H1 (cell line): ENCODE measurements around the gene ITPR1. TPM values are rescaled to one million over a fixed set of nuclear protein-coding genes. Genes with fewer than 3 reads are reported as not detected.

ENCODE experiments used
- CTCF ChIA-PET: fragments of 300-600 bp; sonication (Branson Sonifier 250); formaldehyde crosslinking; loops from one replicate; lab custom pipeline; 2021; ENCODE audit not compliant: partially characterized antibody; lab: Charles Lee
- POLR2A ChIA-PET: fragments of 300-600 bp; sonication (Branson Sonifier 250); formaldehyde crosslinking; loops from one replicate; lab custom pipeline; 2021; ENCODE audit warnings: inconsistent platforms; ENCODE audit not compliant: partially characterized antibody; lab: Charles Lee
- DNase-seq, 2 experiments: peaks; one replicate each; pipeline versions ENCODE4 v3.0.0 to v3.0.0-alpha.2; 2010 to 2022; ENCODE audit warnings: low spot score in 2 of 2, low read depth in 1 of 2, mixed read lengths in 1 of 2
- FAIRE-seq: peaks from 2 replicates; lab custom pipeline; 2011; peaks lifted over from hg19 to GRCh38; lab: Jason Lieb, UNC
- H2AFZ ChIP-seq: 2 replicates; pipeline ENCODE4 v1.8.1; 2012; ENCODE audit warnings: low read length, inconsistent platforms
- H2AK5ac ChIP-seq: 2 replicates; pipeline ENCODE4 v1.6.1; 2013; ENCODE audit warnings: low read depth, low read length
- H2BK120ac ChIP-seq: replicated peaks from 2 replicates; pipeline ENCODE3; 2013; ENCODE audit warnings: low read depth, low read length, inconsistent platforms
- H2BK12ac ChIP-seq: 2 replicates; pipeline ENCODE4 v1.6.1; 2013; ENCODE audit warnings: low read depth, low read length
- H2BK15ac ChIP-seq: 2 replicates; pipeline ENCODE4 v1.6.1; 2013; ENCODE audit warnings: low read length
- H2BK20ac ChIP-seq: 2 replicates; pipeline ENCODE4 v1.6.1; 2013; ENCODE audit warnings: low read length
- H2BK5ac ChIP-seq: 2 replicates; pipeline ENCODE4 v1.6.1; 2013; ENCODE audit warnings: low read depth, low read length
- H3K14ac ChIP-seq: 2 replicates; pipeline ENCODE4 v1.6.1; 2013; ENCODE audit warnings: inconsistent platforms; ENCODE audit not compliant: insufficient read length
- H3K18ac ChIP-seq: 2 replicates; pipeline ENCODE4 v1.6.1; 2013; ENCODE audit warnings: low read length; ENCODE audit errors: extremely low read depth
- H3K23ac ChIP-seq: 2 replicates; pipeline ENCODE4 v1.6.1; 2013; ENCODE audit warnings: inconsistent platforms; ENCODE audit not compliant: insufficient read length
- H3K23me2 ChIP-seq: 2 replicates; pipeline ENCODE4 v1.6.1; 2013; ENCODE audit warnings: low read depth, low read length
- H3K27ac ChIP-seq: 2 replicates; pipeline ENCODE4 v1.6.1; 2011; ENCODE audit warnings: low read depth, low read length, inconsistent platforms
- H3K27me3 ChIP-seq, 4 experiments: replicated peaks in 1 of 4; 1 replicate in 1 of 4; 2 replicates in 3 of 4; pipeline versions ENCODE4 v1.6.1 to v1.8.1; 2011 to 2013; ENCODE audit warnings: low read length in 3 of 4, mild to moderate bottlenecking in 3 of 4, inconsistent platforms in 2 of 4, mixed read lengths in 2 of 4, moderate library complexity in 1 of 4; ENCODE audit not compliant: control insufficient read depth in 3 of 4, insufficient read depth in 3 of 4; ENCODE audit errors: extremely low read depth in 1 of 4
- H3K36me3 ChIP-seq, 4 experiments: 2 replicates each; pipeline versions ENCODE4 v1.6.1 to v1.8.1; 2011 to 2013; ENCODE audit warnings: mild to moderate bottlenecking in 4 of 4, low read length in 3 of 4, moderate library complexity in 2 of 4, control low read depth in 1 of 4, inconsistent platforms in 1 of 4; ENCODE audit not compliant: insufficient read depth in 4 of 4, control insufficient read depth in 2 of 4
- H3K4ac ChIP-seq: replicated peaks from 2 replicates; pipeline ENCODE3; 2013; ENCODE audit warnings: low read length, low read depth, mixed read lengths, inconsistent platforms; ENCODE audit not compliant: insufficient read length
- H3K4me1 ChIP-seq, 4 experiments: replicated peaks in 1 of 4; 1 replicate in 1 of 4; 2 replicates in 3 of 4; pipeline versions ENCODE4 v1.6.1 to v1.8.1; 2011 to 2013; ENCODE audit warnings: low read length in 3 of 4, inconsistent platforms in 2 of 4, mixed read lengths in 1 of 4; ENCODE audit not compliant: insufficient read depth in 4 of 4, control insufficient read depth in 3 of 4
- H3K4me2 ChIP-seq, 2 experiments: 2 replicates each; pipeline versions ENCODE4 v1.6.1 to v1.8.1; 2011 to 2013; ENCODE audit warnings: low read depth in 2 of 2, low read length in 2 of 2, control low read depth in 1 of 2, inconsistent platforms in 1 of 2, mild to moderate bottlenecking in 1 of 2; ENCODE audit not compliant: insufficient read depth in 1 of 2
- H3K4me3 ChIP-seq, 4 experiments: fragments of 200-600, 300-600 bp in 1 of 4; sonication (generic), shearing (Covaris generic), sonication (Bioruptor Twin) in 1 of 4; 2 replicates each; pipeline versions ENCODE4 v1.5.1 to v1.8.1; 2011 to 2016; ENCODE audit warnings: low read length in 4 of 4, low read depth in 3 of 4, control low read depth in 2 of 4, inconsistent platforms in 2 of 4, mild to moderate bottlenecking in 2 of 4, mixed read lengths in 1 of 4, moderate library complexity in 1 of 4; ENCODE audit not compliant: insufficient read depth in 2 of 4; ENCODE audit errors: extremely low read depth in 1 of 4
- H3K56ac ChIP-seq: replicated peaks from 2 replicates; pipeline ENCODE3; 2013; ENCODE audit warnings: low read depth, mild to moderate bottlenecking, mixed read lengths, low read length, inconsistent platforms; ENCODE audit not compliant: insufficient read length
- H3K79me1 ChIP-seq: 2 replicates; pipeline ENCODE4 v1.6.1; 2013; ENCODE audit warnings: low read depth, low read length, control low read depth
- H3K79me2 ChIP-seq, 2 experiments: 2 replicates each; pipeline versions ENCODE4 v1.6.1 to v1.8.1; 2012 to 2013; ENCODE audit warnings: low read length in 2 of 2, mild to moderate bottlenecking in 2 of 2, inconsistent platforms in 1 of 2; ENCODE audit not compliant: insufficient read depth in 2 of 2, control insufficient read depth in 1 of 2
- H3K9ac ChIP-seq, 4 experiments: replicated peaks in 1 of 4; 1 replicate in 1 of 4; 2 replicates in 3 of 4; pipeline versions ENCODE4 v1.6.1 to v1.8.1; 2011 to 2013; ENCODE audit warnings: low read depth in 3 of 4, low read length in 3 of 4, control low read depth in 2 of 4, mild to moderate bottlenecking in 2 of 4, moderate library complexity in 2 of 4, inconsistent platforms in 1 of 4; ENCODE audit errors: extremely low read depth in 1 of 4
- H3K9me3 ChIP-seq, 2 experiments: 2 replicates each; pipeline versions ENCODE4 v1.6.1 to v1.8.1; 2012 to 2013; ENCODE audit warnings: mild to moderate bottlenecking in 2 of 2, moderate library complexity in 2 of 2, control low read depth in 1 of 2, inconsistent platforms in 1 of 2, low read depth in 1 of 2, low read length in 1 of 2, mixed read lengths in 1 of 2; ENCODE audit not compliant: insufficient read depth in 2 of 2
- H4K20me1 ChIP-seq, 2 experiments: replicated peaks in 1 of 2; 2 replicates each; pipeline versions ENCODE3 to v1.8.1; 2011 to 2013; ENCODE audit warnings: inconsistent platforms in 2 of 2, low read length in 2 of 2, mild to moderate bottlenecking in 1 of 2; ENCODE audit not compliant: insufficient read depth in 2 of 2, control insufficient read depth in 1 of 2
- H4K5ac ChIP-seq: 2 replicates; pipeline ENCODE4 v1.6.1; 2013; ENCODE audit warnings: low read length, low read depth, mixed read lengths, inconsistent platforms; ENCODE audit not compliant: insufficient read length
- H4K8ac ChIP-seq: 2 replicates; pipeline ENCODE4 v1.8.0; 2013; ENCODE audit warnings: mild to moderate bottlenecking, moderate library complexity, low read length, inconsistent platforms; ENCODE audit not compliant: insufficient read depth; ENCODE audit errors: extremely low read depth
- H4K91ac ChIP-seq: replicated peaks from 2 replicates; pipeline ENCODE3; 2013; ENCODE audit warnings: low read length, mixed read lengths, inconsistent platforms; ENCODE audit not compliant: insufficient read length
- CEBPB ChIP-seq: IDR thresholded peaks from 2 replicates; pipeline ENCODE4 v1.6.1; 2012; ENCODE audit warnings: low read depth, low read length
- RNF2 ChIP-seq: fragments of 200-900, 300-1000 bp; sonication (generic); IDR thresholded peaks from 2 replicates; pipeline ENCODE4 v1.7.1; 2016; ENCODE audit warnings: borderline replicate concordance, low read depth, mild to moderate bottlenecking, antibody characterized with exemption, low read length; ENCODE audit not compliant: poor library complexity, severe bottlenecking; ENCODE audit errors: missing control alignments
- SIN3A ChIP-seq, 2 experiments: IDR thresholded peaks in 1 of 2; conservative IDR thresholded peaks in 1 of 2; 2 replicates each; pipeline ENCODE4 v1.6.1; 2011 to 2012; ENCODE audit warnings: low read length in 2 of 2, improper control_type of control experiment in 1 of 2, low read depth in 1 of 2, mild to moderate bottlenecking in 1 of 2
- SP4 ChIP-seq: IDR thresholded peaks from 2 replicates; pipeline ENCODE4 v1.6.1; 2012; ENCODE audit warnings: low read length, inconsistent platforms
- SRF ChIP-seq: IDR thresholded peaks from 2 replicates; pipeline ENCODE4 v1.6.1; 2011; ENCODE audit warnings: mild to moderate bottlenecking, low read depth, low read length, moderate library complexity
- WGBS, 2 experiments: shearing (Covaris generic) in 1 of 2; methylation state at CpG; one replicate each; pipeline versions ENCODE4 v1.1.6 to v1.1.7; 2013 to 2015; ENCODE audit warnings: low lambda C conversion rate in 2 of 2, mixed read lengths in 2 of 2, inconsistent platforms in 1 of 2, low coverage in 1 of 2, missing lambda C conversion rate in 1 of 2; ENCODE audit not compliant: insufficient replicate concordance in 2 of 2, insufficient coverage in 1 of 2, insufficient read length in 1 of 2; ENCODE audit errors: extremely low coverage in 1 of 2, missing lambda C conversion rate in 1 of 2; 5-methylcytosine and 5-hydroxymethylcytosine counted together
- polyA plus RNA-seq, 7 experiments: library from polyadenylated mRNA; depleted of rRNA in 3 of 7; stranded (reverse) in 5 of 7; unstranded in 2 of 7; fragments of >200 nt in 5 of 7; fragments of 200-250 nt in 2 of 7; gene quantifications; 1 replicate in 5 of 7; 2 replicates in 1 of 7; 4 replicates in 1 of 7; pipeline versions ENCODE4 v1.2.1 to v1.2.3, GENCODE V29; 2011 to 2013; ENCODE audit warnings: missing spikeins in 2 of 7, mixed read lengths in 2 of 7
- total RNA-seq: library from RNA; stranded (reverse); fragmentation: NEBNext Ultra II Directional; extraction: Animal tissue kit (Norgen Biotek cat#: 25700); gene quantifications from 2 replicates; pipeline ENCODE4 v1.2.1, GENCODE V29; 2021

ITPR1 gene
- total and polyA plus RNA-seq, 2 of the 8 experiments (the other 6 are each of a cell fraction or from before 2014, with no cell fraction given), result 2.5 to 16.3 TPM

- Histone ChIP-seq H3K4me1 (peaks cover 0 to 4% (median 1%) of the 10 kb centered on the region in 4 experiments; a peak in 2 of 7 replicates), H3K4me3 (no peak overlapping the region), H4K91ac (no peak overlapping the region), H4K8ac (no peak overlapping the region; the same call in 1 of the 2 replicates), H2BK120ac (no peak overlapping the region), H3K36me3 (no peaks in the 10 kb centered on the region), H3K79me2 (no peaks in the 10 kb centered on the region; a peak in 1 of 4 replicates), H4K5ac (no peak overlapping the region), H3K4me2 (no peak overlapping the region), H2BK20ac (no peak overlapping the region), H3K18ac (no peak overlapping the region), H3K4ac (no peak overlapping the region), H3K9ac (no peak overlapping the region), H3K27me3 (no peaks in the 10 kb centered on the region), H3K27ac (no peak overlapping the region), H4K20me1 (peaks cover 0 to 2% of the 10 kb centered on the region in 2 experiments), H3K23me2 (no peaks in the 10 kb centered on the region), H2AK5ac (no peak overlapping the region), H3K56ac (no peak overlapping the region), H3K23ac (no peak overlapping the region), H3K14ac (no peak overlapping the region), H2BK12ac (no peak overlapping the region), H3K9me3 (no peaks in the 10 kb centered on the region), H2BK5ac (no peak overlapping the region), H3K79me1 (no peaks in the 10 kb centered on the region), H2AFZ (0 out of 2 replicates have a peak overlapping the region, but pooled peaks have one; percentile 65), H2BK15ac (0 out of 2 replicates have a peak overlapping the region, but pooled peaks have one; percentile 40)
- ChIA-PET POLR2A (interaction anchor here (8.6 kb wide), 1 partner anchor 11 kb away, joined by 91 read pairs; the partner anchor contains the start of gene ITPR1), CTCF (interaction anchor here (0.9 to 3.0 kb wide), 5 partner anchors 10 to 153 kb away, joined by 3 to 16 read pairs (median 4); partner anchors contain the start of gene ITPR1)
- no peak for DNase-seq
- 78% methylated on average over 14 of the region's 14 CpGs; no CpG with 5 or more reads in 1 of the 2 experiments for WGBS, 2 experiments
- FAIRE-seq, result no peak
- TF ChIP-seq CEBPB, result no peak
- TF ChIP-seq RNF2, result no peak
- TF ChIP-seq SP4, result no peak
- TF ChIP-seq SIN3A (conservative IDR thresholded peaks at IDR 0.05 in 1 of 2, IDR thresholded peaks at IDR 0.05 in 1 of 2; ENCODE audit: low read depth in 1 of 2, low read length in 2 of 2), result no peak
- TF ChIP-seq SRF, result no peak
These were observed 11.5 kb downstream of the ITPR1 start for GRCh38 chr3:4504340-4505261.
